Mammary epithelial cell (primary cell): Measurements from ENCODE around the gene IFI16.

Source experiments
- EZH2 ChIP-seq: IDR thresholded peaks from 2 replicates; pipeline ENCODE4 v1.6.1; 2012; ENCODE audit warnings: low read length, inconsistent platforms, borderline replicate concordance
- TF ChIP-seq, protein P1 (sequence below), 2 donors: IDR thresholded peaks in 1 of 2; conservative IDR thresholded peaks in 1 of 2; 2 replicates each; pipeline ENCODE4 v1.5.1; 2011 to 2012; ENCODE audit warnings: inconsistent platforms in 2 of 2, low read length in 2 of 2, mild to moderate bottlenecking in 2 of 2, control low read depth in 1 of 2, low read depth in 1 of 2; ENCODE audit not compliant: insufficient read depth in 1 of 2; ENCODE audit errors: extremely low read depth in 1 of 2

DNA sequence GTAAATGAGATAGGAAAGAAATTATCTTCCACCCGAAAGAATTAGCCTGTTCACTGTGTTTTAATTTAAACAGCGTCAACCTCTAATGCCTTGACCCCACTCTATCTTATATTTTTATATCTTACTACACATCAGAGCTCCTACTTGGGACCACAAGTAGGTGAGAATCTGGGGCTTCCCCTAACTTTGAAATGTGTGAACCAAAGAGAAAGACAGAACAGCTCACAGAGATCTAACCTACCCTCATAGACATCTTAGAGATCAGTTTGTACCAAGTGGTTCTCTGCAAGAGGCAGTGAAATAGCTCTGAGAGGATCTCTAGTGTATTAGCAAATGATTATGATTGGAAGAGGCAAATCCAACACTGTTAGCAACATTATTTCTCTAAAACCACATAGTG is 31.0 kb upstream of the IFI16 start:
- TF ChIP-seq EZH2 = no peak
- TF ChIP-seq, protein P1, sequence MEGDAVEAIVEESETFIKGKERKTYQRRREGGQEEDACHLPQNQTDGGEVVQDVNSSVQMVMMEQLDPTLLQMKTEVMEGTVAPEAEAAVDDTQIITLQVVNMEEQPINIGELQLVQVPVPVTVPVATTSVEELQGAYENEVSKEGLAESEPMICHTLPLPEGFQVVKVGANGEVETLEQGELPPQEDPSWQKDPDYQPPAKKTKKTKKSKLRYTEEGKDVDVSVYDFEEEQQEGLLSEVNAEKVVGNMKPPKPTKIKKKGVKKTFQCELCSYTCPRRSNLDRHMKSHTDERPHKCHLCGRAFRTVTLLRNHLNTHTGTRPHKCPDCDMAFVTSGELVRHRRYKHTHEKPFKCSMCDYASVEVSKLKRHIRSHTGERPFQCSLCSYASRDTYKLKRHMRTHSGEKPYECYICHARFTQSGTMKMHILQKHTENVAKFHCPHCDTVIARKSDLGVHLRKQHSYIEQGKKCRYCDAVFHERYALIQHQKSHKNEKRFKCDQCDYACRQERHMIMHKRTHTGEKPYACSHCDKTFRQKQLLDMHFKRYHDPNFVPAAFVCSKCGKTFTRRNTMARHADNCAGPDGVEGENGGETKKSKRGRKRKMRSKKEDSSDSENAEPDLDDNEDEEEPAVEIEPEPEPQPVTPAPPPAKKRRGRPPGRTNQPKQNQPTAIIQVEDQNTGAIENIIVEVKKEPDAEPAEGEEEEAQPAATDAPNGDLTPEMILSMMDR (conservative IDR thresholded peaks at IDR 0.05 in 1 of 2, IDR thresholded peaks at IDR 0.05 in 1 of 2; ENCODE audit: extremely low read depth in 1 of 2, insufficient read depth in 1 of 2, low read depth in 1 of 2, low read length in 2 of 2) = no peak
